B cell (primary cell): ENCODE measurements around the gene RBM26.

ENCODE experiments used
- CTCF ChIP-seq: fragments of 200-600 bp; IDR thresholded peaks from one replicate; pipeline ENCODE4 v1.8.0; 2022; ENCODE audit warnings: antibody characterized with exemption, mild to moderate bottlenecking
- EZH2 ChIP-seq: IDR thresholded peaks from 2 replicates; pipeline ENCODE4 v1.6.1; 2012; ENCODE audit warnings: borderline replicate concordance, low read depth, mild to moderate bottlenecking, moderate library complexity, low read length; ENCODE audit not compliant: insufficient read depth, poor library complexity, severe bottlenecking

DNA sequence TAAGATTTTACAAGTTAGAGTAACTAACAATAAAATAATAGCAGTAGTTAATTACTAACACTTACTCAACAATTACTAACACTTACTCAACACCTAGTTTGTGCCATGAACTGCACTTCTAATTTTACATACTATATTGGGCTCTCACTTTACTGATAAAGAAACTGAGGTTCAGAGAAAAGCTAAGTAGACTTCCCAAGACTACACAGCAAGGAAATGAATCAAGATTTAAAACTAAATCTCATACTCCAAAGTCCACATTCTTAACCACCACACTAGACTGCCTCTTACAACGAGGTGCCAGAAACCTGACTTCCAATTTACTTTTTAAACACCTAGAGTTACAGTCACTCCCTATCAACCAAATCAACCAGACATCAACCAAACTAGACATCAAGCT, 25.1 kb downstream of the RBM26 start:
- TF ChIP-seq CTCF (no peak), EZH2 (no peak)
